Gastroesophageal sphincter (tissue), 4 donors: Measurements from ENCODE around the gene CD247. TPM values are rescaled to one million over a fixed set of nuclear protein-coding genes. Genes with fewer than 3 reads are reported as not detected.

Experiments
- ATAC-seq: fragments of 150-250 bp; one replicate; pipeline ENCODE4 v1.9.1; 2016; ENCODE audit warnings: mild to moderate bottlenecking, moderate library complexity
- H3K27ac ChIP-seq, 4 donors: fragments of 200-600 bp; sonication (generic) in 3 of 4; 1 replicate in 3 of 4; 2 replicates in 1 of 4; pipeline ENCODE4 v1.5.1; 2016 to 2019
- H3K27me3 ChIP-seq: fragments of 200-600 bp; sonication (generic); one replicate; pipeline ENCODE4 v1.5.1; 2019
- H3K36me3 ChIP-seq, 2 donors: fragments of 200-600 bp; sonication (generic); one replicate each; pipeline ENCODE4 v1.5.1; 2019; ENCODE audit warnings: control low read depth in 1 of 2
- H3K4me1 ChIP-seq, 3 donors: fragments of 200-600 bp; sonication (generic); 1 replicate in 2 of 3; 2 replicates in 1 of 3; pipeline ENCODE4 v1.5.1; 2016 to 2019; ENCODE audit warnings: control low read depth in 2 of 3
- H3K4me3 ChIP-seq, 2 donors: fragments of 200-600 bp; sonication (generic); one replicate each; pipeline ENCODE4 v1.5.1; 2019; ENCODE audit warnings: mild to moderate bottlenecking in 1 of 2, moderate library complexity in 1 of 2
- H3K9me3 ChIP-seq, 3 donors: fragments of 200-600 bp; sonication (generic); one replicate each; pipeline ENCODE4 v1.5.1; 2017 to 2019; ENCODE audit warnings: control low read depth in 2 of 3
- EP300 ChIP-seq: sonication (generic); formaldehyde crosslinking; IDR thresholded peaks from one replicate; pipeline ENCODE4 v1.6.1; 2017; ENCODE audit warnings: antibody characterized with exemption, mild to moderate bottlenecking
- POLR2A ChIP-seq, 2 donors: fragments of 450-650 bp; IDR thresholded peaks; one replicate each; pipeline ENCODE4 v1.6.1; 2017; ENCODE audit warnings: antibody characterized with exemption in 2 of 2, mild to moderate bottlenecking in 2 of 2, moderate library complexity in 1 of 2
- POLR2AphosphoS5 ChIP-seq: sonication (generic); formaldehyde crosslinking; IDR thresholded peaks from one replicate; pipeline ENCODE4 v1.6.1; 2017; ENCODE audit warnings: antibody characterized with exemption
- WGBS, 2 donors: methylation state at CpG; one replicate each; pipeline ENCODE4 v1.1.5; 2018; ENCODE audit warnings: low coverage in 1 of 2; 5-methylcytosine and 5-hydroxymethylcytosine counted together
- total RNA-seq, 4 donors: library from RNA; depleted of rRNA; stranded (reverse); fragments of >200 nt; gene quantifications; one replicate each; pipeline ENCODE4 v1.1.0, GENCODE V29; 2016
- TF ChIP-seq, protein P1 (sequence below), 4 experiments: fragments of 200-600 bp in 2 of 4; fragments of 450-650 bp in 2 of 4; sonication (generic) in 1 of 4; IDR thresholded peaks; one replicate each; pipeline ENCODE4 v1.5.1; 2017 to 2019; ENCODE audit warnings: antibody characterized with exemption in 4 of 4, mild to moderate bottlenecking in 2 of 4, moderate library complexity in 2 of 4

The CD247 gene
- total RNA-seq, 4 donors from 2014 or later: 0.31 to 1.3 (median 0.45) TPM; not detected in 1

DNA sequence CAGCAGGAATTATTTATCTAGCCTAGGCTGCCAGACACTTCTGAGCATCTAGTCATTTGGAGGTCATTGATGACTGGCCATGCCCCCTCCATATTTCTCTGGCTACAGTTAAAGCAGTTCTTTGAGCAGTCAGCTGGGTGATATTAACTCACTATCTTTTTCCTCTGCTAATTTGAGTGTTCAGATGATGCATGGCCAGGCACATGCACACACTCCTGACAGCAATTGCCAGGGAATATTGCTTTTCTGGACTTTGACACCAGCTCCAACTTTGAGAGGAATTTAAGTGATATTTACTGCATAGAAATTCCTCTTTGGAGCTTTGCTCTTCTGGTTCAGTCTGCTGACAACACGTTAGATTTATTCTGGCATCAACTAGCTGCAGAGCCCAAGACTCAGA is 52.6 kb downstream of the CD247 start:
- Histone ChIP-seq H3K27ac (no peak overlapping the region), H3K27me3 (no peaks in the 10 kb centered on the region), H3K36me3 (no peaks in the 10 kb centered on the region), H3K9me3 (no peaks in the 10 kb centered on the region), H3K4me1 (no peaks in the 10 kb centered on the region), H3K4me3 (no peak overlapping the region)
- ATAC-seq: no peak
- 29% methylated on average over 1 of the region's 1 CpG; no CpG with 5 or more reads in 1 of the 2 donors for WGBS, 2 donors
- TF ChIP-seq, protein P1, sequence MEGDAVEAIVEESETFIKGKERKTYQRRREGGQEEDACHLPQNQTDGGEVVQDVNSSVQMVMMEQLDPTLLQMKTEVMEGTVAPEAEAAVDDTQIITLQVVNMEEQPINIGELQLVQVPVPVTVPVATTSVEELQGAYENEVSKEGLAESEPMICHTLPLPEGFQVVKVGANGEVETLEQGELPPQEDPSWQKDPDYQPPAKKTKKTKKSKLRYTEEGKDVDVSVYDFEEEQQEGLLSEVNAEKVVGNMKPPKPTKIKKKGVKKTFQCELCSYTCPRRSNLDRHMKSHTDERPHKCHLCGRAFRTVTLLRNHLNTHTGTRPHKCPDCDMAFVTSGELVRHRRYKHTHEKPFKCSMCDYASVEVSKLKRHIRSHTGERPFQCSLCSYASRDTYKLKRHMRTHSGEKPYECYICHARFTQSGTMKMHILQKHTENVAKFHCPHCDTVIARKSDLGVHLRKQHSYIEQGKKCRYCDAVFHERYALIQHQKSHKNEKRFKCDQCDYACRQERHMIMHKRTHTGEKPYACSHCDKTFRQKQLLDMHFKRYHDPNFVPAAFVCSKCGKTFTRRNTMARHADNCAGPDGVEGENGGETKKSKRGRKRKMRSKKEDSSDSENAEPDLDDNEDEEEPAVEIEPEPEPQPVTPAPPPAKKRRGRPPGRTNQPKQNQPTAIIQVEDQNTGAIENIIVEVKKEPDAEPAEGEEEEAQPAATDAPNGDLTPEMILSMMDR (IDR thresholded peaks at IDR 0.05): no peak
- TF ChIP-seq POLR2A (IDR thresholded peaks at IDR 0.05) (no peak), POLR2AphosphoS5 (no peak), EP300 (no peak)

DNA sequence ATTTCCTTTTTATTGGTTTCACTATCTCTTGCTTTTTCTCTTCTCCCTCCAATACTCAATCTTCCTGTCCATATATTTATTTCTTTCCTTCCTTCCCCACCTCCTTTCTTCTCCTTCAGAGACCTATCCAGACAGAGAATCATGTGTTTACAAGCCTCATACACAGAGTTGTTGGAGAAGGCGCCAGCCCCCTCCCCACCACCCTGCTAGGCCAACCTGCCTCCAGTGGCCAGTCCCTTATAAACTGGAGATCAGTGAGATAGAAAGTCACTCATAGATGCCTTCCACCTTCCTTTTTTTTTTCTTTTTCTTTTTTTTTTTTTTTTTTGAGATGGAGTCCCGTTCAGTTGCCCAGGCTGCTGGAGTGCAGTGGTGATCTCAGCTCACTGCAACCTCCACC is 53.3 kb downstream of the CD247 start:
- no peak overlapping the region for H3K27ac ChIP-seq
- no peak for ATAC-seq
- TF ChIP-seq POLR2A (IDR thresholded peaks at IDR 0.05): no peak
- TF ChIP-seq EP300: no peak
- TF ChIP-seq POLR2AphosphoS5: no peak
- TF ChIP-seq, protein P1 (IDR thresholded peaks at IDR 0.05): no peak
- no peaks in the 10 kb centered on the region for H3K4me1 ChIP-seq
- WGBS, 2 donors: 100% methylated on average over 2 of the region's 2 CpGs; no CpG with 5 or more reads in 1 of the 2 donors
- no peaks in the 10 kb centered on the region for H3K36me3 ChIP-seq
- no peak overlapping the region for H3K4me3 ChIP-seq
- H3K27me3 ChIP-seq: no peaks in the 10 kb centered on the region
- H3K9me3 ChIP-seq: no peaks in the 10 kb centered on the region

DNA sequence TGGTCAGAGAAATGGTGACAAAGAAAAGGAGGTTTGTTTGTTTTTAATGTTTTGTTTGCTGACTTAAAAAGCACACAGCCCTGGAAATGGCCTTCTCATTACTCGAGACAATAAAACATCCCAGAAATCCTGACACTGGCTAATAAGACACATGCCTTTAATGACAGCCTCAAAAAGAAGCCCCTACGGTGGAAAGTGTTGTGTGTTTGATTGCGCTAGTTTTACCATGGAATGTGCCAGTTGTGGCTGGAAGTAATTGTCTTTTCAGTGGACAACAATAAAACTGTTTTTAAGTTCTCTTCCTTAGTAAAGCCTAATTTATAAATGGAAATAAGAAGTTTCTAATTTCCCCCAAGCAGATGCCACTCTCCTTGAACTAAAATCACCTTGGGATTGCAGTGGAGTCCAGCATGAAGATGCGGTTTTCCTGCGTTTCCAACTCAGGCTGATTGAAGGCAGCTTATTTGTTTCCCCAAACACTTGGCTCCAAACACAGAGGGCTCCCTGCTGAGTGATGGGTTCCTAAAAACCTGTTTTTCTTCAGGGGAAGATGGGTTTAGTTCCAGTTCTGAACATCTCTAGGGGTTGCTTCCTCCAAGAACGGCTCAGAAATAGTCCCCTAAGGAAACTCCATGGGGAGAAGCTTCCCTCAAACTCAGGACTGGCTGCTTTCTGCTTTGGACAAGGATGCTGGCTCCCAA is 54.3 kb downstream of the CD247 start:
- Histone ChIP-seq H3K27ac (no peak overlapping the region), H3K9me3 (no peaks in the 10 kb centered on the region), H3K36me3 (no peaks in the 10 kb centered on the region), H3K27me3 (no peaks in the 10 kb centered on the region), H3K4me1 (no peaks in the 10 kb centered on the region), H3K4me3 (no peak overlapping the region)
- WGBS, 2 donors: 77 to 80% methylated on average over 5 to 6 of the region's 6 CpGs
- TF ChIP-seq POLR2A (IDR thresholded peaks at IDR 0.05): no peak
- TF ChIP-seq, protein P1 (IDR thresholded peaks at IDR 0.05): no peak
- TF ChIP-seq EP300: no peak
- TF ChIP-seq POLR2AphosphoS5: no peak
- no peak for ATAC-seq

DNA sequence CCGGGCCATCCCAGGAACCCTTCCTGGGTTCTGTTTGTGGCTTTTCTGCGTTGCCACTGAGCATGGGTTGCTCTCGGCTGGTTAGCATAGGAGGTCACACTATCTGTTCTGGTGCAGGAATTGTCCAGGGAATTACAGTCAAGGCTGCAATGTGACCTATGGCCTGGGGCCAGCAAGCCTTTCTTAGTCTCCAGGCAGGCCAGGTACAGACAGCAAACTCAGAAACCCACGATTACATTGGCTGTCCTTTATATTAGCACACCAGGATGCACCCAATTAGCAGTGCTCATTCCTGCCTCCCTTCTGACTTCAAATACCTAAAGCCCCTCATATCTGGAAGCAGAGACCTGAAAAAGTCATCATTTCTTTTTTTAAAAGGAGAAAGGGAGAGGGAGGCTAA is 55.2 kb downstream of the CD247 start:
- H3K9me3 ChIP-seq: no peaks in the 10 kb centered on the region
- H3K27ac ChIP-seq: no peak overlapping the region
- no peaks in the 10 kb centered on the region for H3K36me3 ChIP-seq
- no peak for ATAC-seq
- H3K27me3 ChIP-seq: no peaks in the 10 kb centered on the region
- WGBS, 2 donors: 80% methylated on average over 3 of the region's 4 CpGs; no CpG with 5 or more reads in 1 of the 2 donors
- TF ChIP-seq, protein P1 (IDR thresholded peaks at IDR 0.05): no peak
- TF ChIP-seq POLR2AphosphoS5 (no peak), EP300 (no peak), POLR2A (IDR thresholded peaks at IDR 0.05) (no peak)
- no peak overlapping the region for H3K4me3 ChIP-seq
- no peaks in the 10 kb centered on the region for H3K4me1 ChIP-seq

DNA sequence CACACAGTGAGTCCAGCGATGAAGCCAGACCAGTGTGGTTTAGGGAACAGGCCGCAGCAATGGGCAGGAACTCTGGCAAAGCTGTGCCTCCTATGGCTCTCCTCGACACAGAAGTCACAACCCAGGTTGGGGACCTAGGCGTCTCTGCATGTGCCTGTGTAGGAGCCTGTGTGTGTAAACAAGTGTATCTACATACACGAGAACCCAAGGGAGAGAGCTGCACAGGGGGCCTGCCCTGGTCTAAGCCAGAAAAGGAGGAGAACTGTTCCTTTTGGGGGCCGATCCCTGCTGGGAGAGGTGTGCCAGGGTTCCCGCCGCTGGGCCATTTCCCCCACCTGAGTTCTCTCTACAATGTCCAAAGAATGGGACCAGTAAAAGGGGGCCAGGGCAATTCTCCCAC is 56.0 kb downstream of the CD247 start:
- no peaks in the 10 kb centered on the region for H3K27me3 ChIP-seq
- H3K36me3 ChIP-seq: no peaks in the 10 kb centered on the region
- TF ChIP-seq, protein P1 (IDR thresholded peaks at IDR 0.05): no peak
- no peak for TF ChIP-seq POLR2A (IDR thresholded peaks at IDR 0.05)
- no peak for TF ChIP-seq EP300
- TF ChIP-seq POLR2AphosphoS5: no peak
- H3K4me3 ChIP-seq: no peak overlapping the region
- H3K27ac ChIP-seq: no peak overlapping the region
- no peaks in the 10 kb centered on the region for H3K4me1 ChIP-seq
- no peaks in the 10 kb centered on the region for H3K9me3 ChIP-seq
- WGBS, 2 donors: 100% methylated on average over 2 to 4 of the region's 8 CpGs
- ATAC-seq: no peak
